Transverse colon (tissue), 4 donors: ENCODE results near the gene ZHX3. TPM values are rescaled to one million over a fixed set of nuclear protein-coding genes. Genes with fewer than 3 reads are reported as not detected.

Source experiments
- DNase-seq: peaks from one replicate; pipeline ENCODE4 v3.0.0-alpha.2; 2019
- H3K27ac ChIP-seq, 4 donors: fragments of 200-600 bp; sonication (generic); 2 replicates each; pipeline ENCODE4 v1.5.1; 2016 to 2018; ENCODE audit warnings: inconsistent platforms in 4 of 4
- H3K27me3 ChIP-seq: fragments of 200-600 bp; sonication (generic); 2 replicates; pipeline ENCODE4 v1.5.1; 2017; ENCODE audit warnings: inconsistent platforms
- H3K36me3 ChIP-seq, 4 donors: fragments of 200-600 bp; sonication (generic); 2 replicates each; pipeline ENCODE4 v1.5.1; 2017 to 2019; ENCODE audit warnings: inconsistent platforms in 4 of 4
- H3K4me1 ChIP-seq, 4 donors: fragments of 200-600 bp; sonication (generic); 2 replicates each; pipeline ENCODE4 v1.5.1; 2017 to 2020; ENCODE audit warnings: inconsistent platforms in 4 of 4
- H3K4me3 ChIP-seq, 4 donors: fragments of 200-600 bp; sonication (generic); 1 replicate in 1 of 4; 2 replicates in 3 of 4; pipeline versions ENCODE4 v1.5.1 to v1.6.1; 2017 to 2019; ENCODE audit warnings: inconsistent platforms in 4 of 4
- H3K9me3 ChIP-seq, 2 donors: fragments of 200-600 bp; sonication (generic); 2 replicates each; pipeline ENCODE4 v1.5.1; 2017 to 2019; ENCODE audit warnings: inconsistent platforms in 2 of 2
- CTCF ChIP-seq, 5 experiments: fragments of 200-600 bp in 3 of 5; fragments of 450-650 bp in 2 of 5; sonication (generic) in 3 of 5; IDR thresholded peaks; 1 replicate in 2 of 5; 2 replicates in 3 of 5; pipeline ENCODE4 v1.5.1; 2016 to 2017; ENCODE audit warnings: antibody characterized with exemption in 5 of 5, inconsistent platforms in 3 of 5, mild to moderate bottlenecking in 2 of 5, moderate library complexity in 1 of 5
- EP300 ChIP-seq: sonication (generic); formaldehyde crosslinking; IDR thresholded peaks from one replicate; pipeline ENCODE4 v1.6.1; 2017; ENCODE audit warnings: antibody characterized with exemption, low read depth
- POLR2A ChIP-seq: fragments of 450-650 bp; IDR thresholded peaks from one replicate; pipeline ENCODE4 v1.6.1; 2016; ENCODE audit warnings: antibody characterized with exemption, mild to moderate bottlenecking, moderate library complexity
- POLR2AphosphoS5 ChIP-seq, 3 donors: sonication (generic); formaldehyde crosslinking; IDR thresholded peaks; one replicate each; pipeline ENCODE4 v1.6.1; 2016; ENCODE audit warnings: antibody characterized with exemption in 3 of 3
- WGBS, 2 donors: methylation state at CpG; one replicate each; pipeline ENCODE4 v1.1.5; 2018; ENCODE audit warnings: low coverage in 1 of 2; 5-methylcytosine and 5-hydroxymethylcytosine counted together
- in situ Hi-C, 4 donors: fragments of 200-750 bp; cut with MboI; loops; one replicate each; pipeline versions ENCODE4 v1.15.0 to v1.15.1; 2017; ENCODE audit warnings: low sequenced_read_pairs in 3 of 4, low pct_ligation_motif_present in 1 of 4, low pct_unique_long_range_greater_than_20kb in 1 of 4
- intact Hi-C: fragments of 100-400 bp; cut with DNase I; formaldehyde crosslinking; loops from one replicate; pipeline ENCODE4 v1.15.1; 2023; ENCODE audit warnings: low total_unique reads
- total RNA-seq, 4 donors: library from RNA; depleted of rRNA; stranded (reverse); fragments of >200 nt; gene quantifications; one replicate each; pipeline ENCODE4 v1.1.0, GENCODE V29; 2016

ZHX3 gene
- total RNA-seq, 4 donors from 2014 or later, result 22.7 to 34.8 (median 26.4) TPM

GRCh38 chr20:41335591-41335990 is 18.1 kb upstream of the ZHX3 start:
- Histone ChIP-seq H3K36me3 (no peaks in the 10 kb centered on the region), H3K4me3 (no peak overlapping the region), H3K27ac (no peak overlapping the region), H3K27me3 (no peaks in the 10 kb centered on the region), H3K9me3 (no peaks in the 10 kb centered on the region), H3K4me1 (peaks cover 3 to 17% (median 6%) of the 10 kb centered on the region in 4 donors)
- no peak for TF ChIP-seq POLR2A
- TF ChIP-seq EP300, result no peak
- in situ Hi-C loops, result loop anchor here (5.0 to 25.0 kb wide), 5 partner anchors 158 to 373 kb away; no protein-coding TSS in a partner anchor
- 100% methylated on average over 1 of the region's 1 CpG; no CpG with 5 or more reads in 1 of the 2 donors for WGBS, 2 donors
- DNase-seq, result no peak
- intact Hi-C loops, result no loop called here

GRCh38 chr20:41334443-41335421 is 17.2 kb upstream of the ZHX3 start:
- Histone ChIP-seq H3K36me3 (no peaks in the 10 kb centered on the region), H3K9me3 (no peaks in the 10 kb centered on the region), H3K4me1 (peaks cover 2 to 12% (median 5%) of the 10 kb centered on the region in 4 donors), H3K27me3 (no peaks in the 10 kb centered on the region), H3K27ac (peak overlapping the region; percentile 31 to 60 (median 40)), H3K4me3 (no peak overlapping the region)
- intact Hi-C loops (loop anchor here (1.0 kb wide), 1 partner anchor 28 kb away; no protein-coding TSS in a partner anchor), in situ Hi-C loops (loop anchor here (5.0 to 25.0 kb wide), 5 partner anchors 157 to 372 kb away; no protein-coding TSS in a partner anchor)
- 74 to 79% methylated on average over 6 to 15 of the region's 15 CpGs for WGBS, 2 donors
- no peak for TF ChIP-seq EP300
- no peak for TF ChIP-seq POLR2AphosphoS5 (IDR thresholded peaks at IDR 0.05)
- no peak for TF ChIP-seq CTCF (IDR thresholded peaks at IDR 0.05)
- no peak for TF ChIP-seq POLR2A
- no peak for DNase-seq

DNA sequence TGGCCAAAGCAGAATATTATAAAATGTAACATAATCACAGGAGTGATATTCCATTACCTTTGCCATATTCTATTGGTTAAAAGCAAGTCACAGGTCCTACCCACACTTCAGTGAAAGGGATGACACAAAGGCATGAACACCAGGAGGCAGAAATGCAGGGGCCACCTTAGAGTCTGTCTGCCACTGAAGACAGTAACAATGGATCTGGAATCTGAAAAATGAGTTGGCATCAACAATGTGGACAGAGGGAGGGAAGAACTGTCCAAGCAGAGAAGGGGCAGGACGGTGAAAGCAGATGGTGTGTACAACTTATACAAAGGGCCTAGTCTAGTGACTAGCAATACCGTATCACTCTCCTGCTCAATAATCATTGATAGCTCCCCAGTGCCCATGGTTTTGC is 16.5 kb upstream of the ZHX3 start:
- in situ Hi-C loops, result loop anchor here (5.0 to 25.0 kb wide), 5 partner anchors 157 to 372 kb away; no protein-coding TSS in a partner anchor
- TF ChIP-seq CTCF (IDR thresholded peaks at IDR 0.05), result no peak
- no peak for TF ChIP-seq POLR2A
- no peak for TF ChIP-seq EP300
- peak overlapping the region in 3 of 4 donors; percentile 12 to 42 (median 39) for H3K27ac ChIP-seq

GRCh38 chr20:41331731-41332130 is 14.2 kb upstream of the ZHX3 start:
- TF ChIP-seq EP300, result no peak
- no peak for TF ChIP-seq POLR2AphosphoS5 (IDR thresholded peaks at IDR 0.05)
- no peak for TF ChIP-seq POLR2A
- TF ChIP-seq CTCF (IDR thresholded peaks at IDR 0.05), result no peak
- Histone ChIP-seq H3K36me3 (no peaks in the 10 kb centered on the region), H3K4me3 (no peak overlapping the region), H3K4me1 (peaks cover 5 to 18% (median 9%) of the 10 kb centered on the region in 4 donors), H3K27ac (no peak overlapping the region), H3K9me3 (no peaks in the 10 kb centered on the region), H3K27me3 (no peaks in the 10 kb centered on the region)
- DNase-seq, result no peak
- in situ Hi-C loops, result loop anchor here (5.0 to 25.0 kb wide), 5 partner anchors 154 to 369 kb away; no protein-coding TSS in a partner anchor
- 91% methylated on average over 2 to 4 of the region's 4 CpGs for whole genome bisulfite sequencing, 2 donors
- intact Hi-C loops, result no loop called here

More for the DNA sequence above, 16.5 kb upstream of the ZHX3 start:
- WGBS, 2 donors, result 93 to 100% methylated on average over 1 to 2 of the region's 2 CpGs
- peaks cover 5 to 13% (median 6%) of the 10 kb centered on the region in 4 donors for H3K4me1 ChIP-seq
- no peaks in the 10 kb centered on the region for H3K27me3 ChIP-seq
- no peak overlapping the region for H3K4me3 ChIP-seq
- H3K9me3 ChIP-seq, result no peaks in the 10 kb centered on the region
- H3K36me3 ChIP-seq, result no peaks in the 10 kb centered on the region
- DNase-seq, result no peak
- intact Hi-C loops, result loop anchor here (1.0 kb wide), 1 partner anchor 28 kb away; no protein-coding TSS in a partner anchor
